Measurements from ENCODE around the gene KRTAP21-2. TPM values are rescaled to one million over a fixed set of nuclear protein-coding genes. Genes with fewer than 3 reads are reported as not detected.

Gene KRTAP21-2
- total and polyA plus RNA-seq, 4 donors, result not detected

- no peak for TF ChIP-seq ATF3 (IDR thresholded peaks at IDR 0.05)
- no peak for TF ChIP-seq HNF4G (IDR thresholded peaks at IDR 0.05)
Observed at GRCh38 chr21:30769724-30770431, 22.8 kb upstream of the KRTAP21-2 start (continued).

GRCh38 chr21:30760776-30761175 is 13.7 kb upstream of the KRTAP21-2 start:
- no peak overlapping the region for H3K27ac ChIP-seq (ENCODE audit: low read depth in 1 of 2, low read length in 2 of 2)
- no peak overlapping the region for H3K4me3 ChIP-seq (ENCODE audit: low read depth in 1 of 3, low read length in 3 of 3)
- H3K9me3 ChIP-seq (ENCODE audit: control insufficient read depth in 4 of 4, low read length in 3 of 4), result no peaks in the 10 kb centered on the region
- no peaks in the 10 kb centered on the region for H3K4me1 ChIP-seq (ENCODE audit: control insufficient read depth in 4 of 4, insufficient read depth in 4 of 4, low read length in 3 of 4)
- no peak overlapping the region for H3K9ac ChIP-seq (ENCODE audit: low read depth in 1 of 2, low read length in 2 of 2)
- WGBS, result 63% methylated on average over 2 of the region's 2 CpGs
- no peaks in the 10 kb centered on the region for H3K36me3 ChIP-seq (ENCODE audit: control insufficient read depth in 4 of 4, insufficient read depth in 3 of 4, low read depth in 1 of 4, low read length in 3 of 4)
- TF ChIP-seq YY1 (IDR thresholded peaks at IDR 0.05) (no peak), SP1 (IDR thresholded peaks at IDR 0.05) (no peak), TAF1 (conservative IDR thresholded peaks at IDR 0.05) (no peak), HNF4G (IDR thresholded peaks at IDR 0.05) (no peak), JUND (IDR thresholded peaks at IDR 0.05) (no peak), HNF4A (conservative IDR thresholded peaks at IDR 0.05) (no peak), NR2F2 (IDR thresholded peaks at IDR 0.05) (no peak), RXRA (IDR thresholded peaks at IDR 0.05) (no peak), RAD21 (IDR thresholded peaks at IDR 0.05) (no peak), FOXA1 (IDR thresholded peaks at IDR 0.05) (no peak)
- TF ChIP-seq, protein P1, sequence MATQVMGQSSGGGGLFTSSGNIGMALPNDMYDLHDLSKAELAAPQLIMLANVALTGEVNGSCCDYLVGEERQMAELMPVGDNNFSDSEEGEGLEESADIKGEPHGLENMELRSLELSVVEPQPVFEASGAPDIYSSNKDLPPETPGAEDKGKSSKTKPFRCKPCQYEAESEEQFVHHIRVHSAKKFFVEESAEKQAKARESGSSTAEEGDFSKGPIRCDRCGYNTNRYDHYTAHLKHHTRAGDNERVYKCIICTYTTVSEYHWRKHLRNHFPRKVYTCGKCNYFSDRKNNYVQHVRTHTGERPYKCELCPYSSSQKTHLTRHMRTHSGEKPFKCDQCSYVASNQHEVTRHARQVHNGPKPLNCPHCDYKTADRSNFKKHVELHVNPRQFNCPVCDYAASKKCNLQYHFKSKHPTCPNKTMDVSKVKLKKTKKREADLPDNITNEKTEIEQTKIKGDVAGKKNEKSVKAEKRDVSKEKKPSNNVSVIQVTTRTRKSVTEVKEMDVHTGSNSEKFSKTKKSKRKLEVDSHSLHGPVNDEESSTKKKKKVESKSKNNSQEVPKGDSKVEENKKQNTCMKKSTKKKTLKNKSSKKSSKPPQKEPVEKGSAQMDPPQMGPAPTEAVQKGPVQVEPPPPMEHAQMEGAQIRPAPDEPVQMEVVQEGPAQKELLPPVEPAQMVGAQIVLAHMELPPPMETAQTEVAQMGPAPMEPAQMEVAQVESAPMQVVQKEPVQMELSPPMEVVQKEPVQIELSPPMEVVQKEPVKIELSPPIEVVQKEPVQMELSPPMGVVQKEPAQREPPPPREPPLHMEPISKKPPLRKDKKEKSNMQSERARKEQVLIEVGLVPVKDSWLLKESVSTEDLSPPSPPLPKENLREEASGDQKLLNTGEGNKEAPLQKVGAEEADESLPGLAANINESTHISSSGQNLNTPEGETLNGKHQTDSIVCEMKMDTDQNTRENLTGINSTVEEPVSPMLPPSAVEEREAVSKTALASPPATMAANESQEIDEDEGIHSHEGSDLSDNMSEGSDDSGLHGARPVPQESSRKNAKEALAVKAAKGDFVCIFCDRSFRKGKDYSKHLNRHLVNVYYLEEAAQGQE (IDR thresholded peaks at IDR 0.05), result no peak
- TF ChIP-seq, protein P2, sequence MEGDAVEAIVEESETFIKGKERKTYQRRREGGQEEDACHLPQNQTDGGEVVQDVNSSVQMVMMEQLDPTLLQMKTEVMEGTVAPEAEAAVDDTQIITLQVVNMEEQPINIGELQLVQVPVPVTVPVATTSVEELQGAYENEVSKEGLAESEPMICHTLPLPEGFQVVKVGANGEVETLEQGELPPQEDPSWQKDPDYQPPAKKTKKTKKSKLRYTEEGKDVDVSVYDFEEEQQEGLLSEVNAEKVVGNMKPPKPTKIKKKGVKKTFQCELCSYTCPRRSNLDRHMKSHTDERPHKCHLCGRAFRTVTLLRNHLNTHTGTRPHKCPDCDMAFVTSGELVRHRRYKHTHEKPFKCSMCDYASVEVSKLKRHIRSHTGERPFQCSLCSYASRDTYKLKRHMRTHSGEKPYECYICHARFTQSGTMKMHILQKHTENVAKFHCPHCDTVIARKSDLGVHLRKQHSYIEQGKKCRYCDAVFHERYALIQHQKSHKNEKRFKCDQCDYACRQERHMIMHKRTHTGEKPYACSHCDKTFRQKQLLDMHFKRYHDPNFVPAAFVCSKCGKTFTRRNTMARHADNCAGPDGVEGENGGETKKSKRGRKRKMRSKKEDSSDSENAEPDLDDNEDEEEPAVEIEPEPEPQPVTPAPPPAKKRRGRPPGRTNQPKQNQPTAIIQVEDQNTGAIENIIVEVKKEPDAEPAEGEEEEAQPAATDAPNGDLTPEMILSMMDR (IDR thresholded peaks at IDR 0.05; ENCODE audit: low read depth, low read length, missing input control), result no peak
- TF ChIP-seq, protein P3, sequence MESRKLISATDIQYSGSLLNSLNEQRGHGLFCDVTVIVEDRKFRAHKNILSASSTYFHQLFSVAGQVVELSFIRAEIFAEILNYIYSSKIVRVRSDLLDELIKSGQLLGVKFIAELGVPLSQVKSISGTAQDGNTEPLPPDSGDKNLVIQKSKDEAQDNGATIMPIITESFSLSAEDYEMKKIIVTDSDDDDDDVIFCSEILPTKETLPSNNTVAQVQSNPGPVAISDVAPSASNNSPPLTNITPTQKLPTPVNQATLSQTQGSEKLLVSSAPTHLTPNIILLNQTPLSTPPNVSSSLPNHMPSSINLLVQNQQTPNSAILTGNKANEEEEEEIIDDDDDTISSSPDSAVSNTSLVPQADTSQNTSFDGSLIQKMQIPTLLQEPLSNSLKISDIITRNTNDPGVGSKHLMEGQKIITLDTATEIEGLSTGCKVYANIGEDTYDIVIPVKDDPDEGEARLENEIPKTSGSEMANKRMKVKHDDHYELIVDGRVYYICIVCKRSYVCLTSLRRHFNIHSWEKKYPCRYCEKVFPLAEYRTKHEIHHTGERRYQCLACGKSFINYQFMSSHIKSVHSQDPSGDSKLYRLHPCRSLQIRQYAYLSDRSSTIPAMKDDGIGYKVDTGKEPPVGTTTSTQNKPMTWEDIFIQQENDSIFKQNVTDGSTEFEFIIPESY (IDR thresholded peaks at IDR 0.05), result no peak
- TF ChIP-seq, protein P4, sequence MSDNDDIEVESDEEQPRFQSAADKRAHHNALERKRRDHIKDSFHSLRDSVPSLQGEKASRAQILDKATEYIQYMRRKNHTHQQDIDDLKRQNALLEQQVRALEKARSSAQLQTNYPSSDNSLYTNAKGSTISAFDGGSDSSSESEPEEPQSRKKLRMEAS (IDR thresholded peaks at IDR 0.05), result no peak
- no peaks in the 10 kb centered on the region for H3K27me3 ChIP-seq (ENCODE audit: control insufficient read depth in 4 of 4, insufficient read depth in 4 of 4, low read length in 3 of 4)
- DNase-seq (ENCODE audit: low spot score), result no peak

All from liver (tissue), 9 donors.